ENCODE results near the gene QSOX2.

The QSOX2 gene

GRCh38 chr9:136235709-136236455, 9.7 kb downstream of the QSOX2 start:
- DNase-seq: no peak

- no peak for DNase-seq
Observed at GRCh38 chr9:136235171-136235570, 10.4 kb downstream of the QSOX2 start.

DNA sequence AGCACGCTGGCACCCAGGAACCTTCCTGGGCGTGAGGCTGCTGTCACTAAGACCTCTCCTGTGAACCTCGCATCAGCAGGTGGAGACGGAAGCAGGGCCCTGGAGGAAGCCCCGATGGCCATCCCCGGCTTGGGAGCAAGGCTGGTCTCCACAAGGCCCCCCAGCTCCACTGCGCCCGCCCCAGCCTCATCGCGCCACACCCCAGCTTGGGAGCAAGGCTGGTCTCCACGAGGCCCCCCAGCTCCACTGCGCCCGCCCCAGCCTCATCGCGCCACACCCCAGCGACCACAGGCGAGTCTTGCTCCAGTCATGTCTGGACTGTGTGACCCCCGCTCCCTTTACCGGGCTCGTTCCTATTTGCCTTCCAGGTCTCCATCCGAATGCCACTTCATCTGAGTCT, 11.0 kb downstream of the QSOX2 start:
- DNase-seq: no peak

DNA sequence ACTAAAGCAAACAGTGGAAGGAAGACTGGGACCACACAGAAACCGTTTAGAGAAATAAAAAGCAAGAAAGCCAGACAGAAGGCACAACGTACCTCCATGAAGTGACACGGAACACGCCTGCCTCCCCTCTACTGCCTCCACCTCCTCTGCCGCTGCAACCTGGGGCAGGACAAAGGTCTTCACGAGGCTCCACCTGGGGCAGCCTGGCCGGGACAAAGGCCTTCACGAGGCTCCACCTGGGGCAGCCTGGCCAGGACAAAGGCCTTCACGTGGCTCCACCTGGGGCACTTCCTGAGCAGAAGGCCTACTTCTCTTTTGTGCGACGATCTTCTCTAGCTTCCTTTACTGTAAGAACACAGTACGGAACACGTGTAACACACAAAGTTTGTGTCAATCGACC, 11.7 kb downstream of the QSOX2 start:
- no peak for DNase-seq

- DNase-seq: no peak
Observed at GRCh38 chr9:136233411-136233810, 12.2 kb downstream of the QSOX2 start.

GRCh38 chr9:136232969-136233368, 12.6 kb downstream of the QSOX2 start:
- no peak for DNase-seq

GRCh38 chr9:136231478-136232297, 13.9 kb downstream of the QSOX2 start:
- no peak for DNase-seq

DNA sequence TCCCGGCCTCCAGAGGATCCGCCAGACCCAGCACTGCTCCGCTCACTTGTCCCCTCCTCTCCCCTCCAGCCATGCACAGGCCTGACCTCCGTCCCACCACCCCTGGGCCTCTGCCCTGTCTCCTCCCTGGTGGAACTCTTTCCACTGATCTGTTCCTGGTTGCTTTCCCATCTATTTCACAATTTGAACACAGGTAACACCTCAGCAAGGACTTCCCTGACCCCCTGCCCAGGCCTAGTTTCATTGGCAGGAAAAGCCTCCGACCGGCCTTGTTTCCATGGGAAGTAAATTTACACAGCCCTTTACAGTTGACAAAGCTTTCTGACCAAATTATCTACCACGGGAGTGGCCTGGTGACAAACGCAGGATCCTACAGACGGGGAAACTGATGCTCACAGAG, 14.8 kb downstream of the QSOX2 start:
- no peak for DNase-seq

GRCh38 chr9:136230365-136230764, 15.2 kb downstream of the QSOX2 start:
- DNase-seq: no peak

GRCh38 chr9:136229096-136230065, 16.2 kb downstream of the QSOX2 start:
- no peak for DNase-seq

DNA sequence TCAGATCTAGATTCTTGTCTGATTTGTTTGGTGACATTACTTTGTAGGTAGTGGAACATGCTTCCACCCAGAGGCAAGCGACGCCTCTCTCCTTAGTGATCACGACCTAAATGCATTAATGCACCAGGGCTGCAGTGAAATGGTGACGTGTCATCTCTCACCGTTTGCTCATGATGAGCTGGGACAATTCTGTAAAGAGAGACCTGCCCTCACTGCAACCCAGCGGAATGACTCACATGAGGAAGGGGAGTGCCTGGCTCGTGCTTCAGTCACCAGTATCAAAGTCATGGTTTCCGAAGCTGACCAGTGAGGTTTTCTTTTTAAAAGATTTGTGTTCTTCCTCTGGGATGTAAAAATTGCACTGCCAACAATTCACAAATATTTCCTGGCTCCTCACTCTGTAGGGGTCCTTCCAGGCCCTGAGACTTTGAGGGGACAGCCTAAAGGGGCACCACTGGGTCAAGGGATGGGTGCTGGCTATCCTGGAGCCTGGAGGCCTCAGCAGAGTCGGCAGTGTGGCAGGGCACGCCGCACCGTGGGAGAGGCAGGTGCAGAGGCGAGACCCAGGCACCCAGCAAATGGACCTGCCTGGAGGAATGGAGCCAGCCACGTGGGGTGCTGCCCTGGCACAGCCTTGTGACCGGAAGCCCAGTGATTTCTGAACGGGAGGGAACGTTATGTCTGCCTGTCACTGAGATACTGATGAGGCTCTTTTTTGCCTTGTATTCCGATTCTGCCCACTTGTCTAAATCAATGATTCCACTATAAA, 17.3 kb downstream of the QSOX2 start:
- no peak for DNase-seq

DNA sequence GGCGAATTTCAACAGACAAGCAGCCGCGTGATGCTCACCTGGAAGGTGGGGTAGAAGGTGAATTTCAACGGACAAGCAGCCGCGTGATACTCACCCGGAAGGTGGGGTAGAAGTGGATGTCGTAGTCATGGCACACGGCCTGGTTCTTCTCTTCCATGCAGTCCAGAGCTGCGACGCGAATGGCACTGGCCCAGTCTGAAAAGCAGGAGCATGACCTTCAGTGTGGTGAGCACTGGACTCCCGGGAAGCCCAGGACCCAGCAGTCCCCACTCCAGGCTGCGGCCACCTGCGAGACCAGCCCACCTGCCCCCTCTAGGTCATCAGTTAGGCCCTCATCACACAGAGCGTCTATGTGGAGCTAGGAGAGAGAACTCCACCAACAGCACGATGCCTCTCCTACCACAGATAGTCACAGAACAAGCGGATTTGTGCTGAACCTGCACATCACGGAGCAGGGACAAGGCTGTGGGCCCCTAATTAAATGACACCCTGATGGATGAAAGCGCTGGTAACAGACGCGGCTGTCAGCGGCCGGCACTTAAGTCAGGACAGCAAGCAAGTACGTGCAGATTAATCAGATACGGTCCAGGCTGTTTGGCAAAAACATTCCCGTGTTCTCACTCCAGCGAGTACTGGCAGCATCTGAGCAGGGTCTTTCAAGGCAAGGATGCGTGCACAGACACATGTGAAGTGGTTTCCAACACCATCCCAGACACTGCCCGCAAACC, 18.8 kb downstream of the QSOX2 start:
- no peak for DNase-seq

- DNase-seq: peak; percentile 64 to 71
Observed at GRCh38 chr9:136225748-136226679, 19.6 kb downstream of the QSOX2 start.

DNA sequence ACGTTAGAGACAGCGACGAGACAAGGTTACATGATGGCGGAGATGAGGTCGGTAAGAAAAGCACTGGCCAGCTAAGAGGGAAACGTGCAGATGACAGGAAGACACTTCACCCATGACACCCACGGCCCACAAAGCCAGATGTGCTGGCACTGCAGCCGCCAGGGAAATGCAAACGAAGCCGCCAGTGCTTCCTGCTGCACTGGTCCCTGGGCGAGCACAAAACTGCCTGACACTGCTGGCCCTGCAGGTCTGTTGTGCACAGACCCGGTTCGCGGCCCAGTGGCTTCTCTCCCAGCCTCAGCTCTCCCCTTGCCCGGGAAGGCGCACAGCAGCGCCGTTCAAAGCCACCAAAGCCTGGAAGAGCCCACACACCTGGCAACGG, 20.3 kb downstream of the QSOX2 start:
- no peak for DNase-seq

GRCh38 chr9:136223871-136224640, 21.6 kb downstream of the QSOX2 start:
- no peak for DNase-seq

GRCh38 chr9:136222906-136223285, 22.7 kb downstream of the QSOX2 start:
- no peak for DNase-seq

- no peak for DNase-seq
Observed at GRCh38 chr9:136222166-136222905, 23.3 kb downstream of the QSOX2 start.

DNA sequence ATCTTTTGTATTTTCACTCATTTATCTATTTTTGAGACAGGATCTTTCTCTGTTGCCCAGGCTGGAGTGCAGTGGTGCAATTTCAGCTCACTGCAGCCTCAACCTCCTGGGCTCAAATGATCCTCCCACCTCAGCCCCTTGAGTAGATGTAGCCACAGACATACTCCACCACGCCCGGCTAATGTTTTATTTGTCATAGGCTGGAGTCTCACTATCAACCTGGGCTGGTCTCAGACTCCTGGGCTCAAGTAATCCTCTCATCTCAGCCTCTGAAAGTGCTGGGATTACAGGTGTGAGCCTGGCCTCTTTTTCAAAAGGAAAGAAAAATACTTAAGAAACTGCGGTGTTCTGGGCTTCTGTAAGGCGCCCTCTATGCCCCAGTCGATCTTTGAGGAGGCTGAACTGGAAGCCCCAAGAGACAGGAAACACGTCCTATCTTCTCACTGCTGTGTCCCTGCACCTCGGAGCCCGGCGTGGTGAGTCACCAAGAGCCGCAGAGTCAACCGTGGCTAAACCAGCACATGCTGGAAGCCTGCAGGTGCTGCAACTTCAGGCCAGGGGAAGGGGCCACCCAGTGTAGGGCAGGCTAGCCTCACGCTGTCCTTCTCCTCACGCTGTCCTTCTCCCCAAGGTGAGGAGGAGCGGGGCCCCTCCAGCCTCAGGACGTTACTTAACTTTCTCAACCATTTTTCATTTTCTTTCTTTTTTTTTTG, 25.4 kb downstream of the QSOX2 start:
- DNase-seq: peak; percentile 16 to 29

Measured in activated CD4-positive, alpha-beta T cell treated with anti-CD3 and anti-CD28 coated beads for 4 hours (primary cell).